RPMI7951 (cell line): Measurements from ENCODE around the gene TMTC3. TPM values are rescaled to one million over a fixed set of nuclear protein-coding genes. Genes with fewer than 3 reads are reported as not detected.
"Not testable (repeated sequence)": the region's sequence is repeated elsewhere in the genome, so short reads cannot be mapped to it uniquely, and the experiment has no call there.

Experiments
- DNase-seq: peaks from one replicate; pipeline ENCODE4 v3.0.0-alpha.2; 2012; ENCODE audit warnings: low read depth
- total RNA-seq: library from RNA; depleted of rRNA; stranded (reverse); fragments of >200 nt; shearing (Covaris generic); gene quantifications from 2 replicates; pipeline ENCODE4 v1.2.3, GENCODE V29; 2014; rRNA removed

Gene TMTC3
- total RNA-seq = 33.7 and 40.6 TPM in 2 replicates

- peak; percentile 99 for DNase-seq
Observed at GRCh38 chr12:88141774-88142609, at the start of gene TMTC3, which contains the start of gene CEP290. TMTC3 (plus strand) TSS chr12:88142307; CDS start chr12:88148316, 6,009 bp downstream. CEP290 (minus strand) TSS chr12:88142088; CDS start chr12:88141307, 781 bp downstream.

GRCh38 chr12:88092771-88093170, 49.3 kb upstream of the TMTC3 start:
- DNase-seq = no peak

- no peak for DNase-seq
Observed at GRCh38 chr12:88093573-88093972, 48.5 kb upstream of the TMTC3 start.

- DNase-seq = peak; percentile 3
Observed at GRCh38 chr12:88108021-88108420, 34.1 kb upstream of the TMTC3 start.

GRCh38 chr12:88111074-88111652, 30.9 kb upstream of the TMTC3 start:
- DNase-seq = peak; percentile 49

GRCh38 chr12:88113871-88114270, 28.2 kb upstream of the TMTC3 start:
- peak; percentile 69 for DNase-seq

- no peak for DNase-seq
Observed at GRCh38 chr12:88122666-88123065, 19.4 kb upstream of the TMTC3 start.

GRCh38 chr12:88127099-88127498, 15.0 kb upstream of the TMTC3 start:
- DNase-seq = no peak

- DNase-seq = no peak
Observed at GRCh38 chr12:88127855-88128254, 14.3 kb upstream of the TMTC3 start.

- no peak for DNase-seq
Observed at GRCh38 chr12:88132392-88132791, 9.7 kb upstream of the TMTC3 start.

GRCh38 chr12:88133181-88133580, 8.9 kb upstream of the TMTC3 start:
- not testable (repeated sequence) for DNase-seq

- DNase-seq = not testable (repeated sequence)
Observed at GRCh38 chr12:88139711-88140110, 2.4 kb upstream of the TMTC3 start.

- no peak for DNase-seq
Observed at GRCh38 chr12:88141425-88141773, 708 bp upstream of the TMTC3 start.

GRCh38 chr12:88142610-88142991, 494 bp downstream of the TMTC3 start:
- no peak for DNase-seq

GRCh38 chr12:88144037-88144436, 1.9 kb downstream of the TMTC3 start:
- DNase-seq = no peak

GRCh38 chr12:88144546-88145468, 2.7 kb downstream of the TMTC3 start:
- DNase-seq = no peak

GRCh38 chr12:88145567-88146505, 3.7 kb downstream of the TMTC3 start:
- no peak for DNase-seq

- DNase-seq = no peak
Observed at GRCh38 chr12:88150063-88150462, 8.0 kb downstream of the TMTC3 start.

- DNase-seq = peak; percentile 33
Observed at GRCh38 chr12:88153959-88154358, 11.9 kb downstream of the TMTC3 start.

- DNase-seq = no peak
Observed at GRCh38 chr12:88156075-88156654, 14.1 kb downstream of the TMTC3 start.

GRCh38 chr12:88163371-88163770, 21.3 kb downstream of the TMTC3 start:
- DNase-seq = no peak
